Measurements from ENCODE around the gene NMT2.
A peak's percentile ranks its signal among the peaks of the same experiment; 100 is the strongest.

Gene NMT2

GRCh38 chr10:15084502-15084922 is 84.0 kb downstream of the NMT2 start:
- TF ChIP-seq, protein P1, sequence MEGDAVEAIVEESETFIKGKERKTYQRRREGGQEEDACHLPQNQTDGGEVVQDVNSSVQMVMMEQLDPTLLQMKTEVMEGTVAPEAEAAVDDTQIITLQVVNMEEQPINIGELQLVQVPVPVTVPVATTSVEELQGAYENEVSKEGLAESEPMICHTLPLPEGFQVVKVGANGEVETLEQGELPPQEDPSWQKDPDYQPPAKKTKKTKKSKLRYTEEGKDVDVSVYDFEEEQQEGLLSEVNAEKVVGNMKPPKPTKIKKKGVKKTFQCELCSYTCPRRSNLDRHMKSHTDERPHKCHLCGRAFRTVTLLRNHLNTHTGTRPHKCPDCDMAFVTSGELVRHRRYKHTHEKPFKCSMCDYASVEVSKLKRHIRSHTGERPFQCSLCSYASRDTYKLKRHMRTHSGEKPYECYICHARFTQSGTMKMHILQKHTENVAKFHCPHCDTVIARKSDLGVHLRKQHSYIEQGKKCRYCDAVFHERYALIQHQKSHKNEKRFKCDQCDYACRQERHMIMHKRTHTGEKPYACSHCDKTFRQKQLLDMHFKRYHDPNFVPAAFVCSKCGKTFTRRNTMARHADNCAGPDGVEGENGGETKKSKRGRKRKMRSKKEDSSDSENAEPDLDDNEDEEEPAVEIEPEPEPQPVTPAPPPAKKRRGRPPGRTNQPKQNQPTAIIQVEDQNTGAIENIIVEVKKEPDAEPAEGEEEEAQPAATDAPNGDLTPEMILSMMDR (IDR thresholded peaks at IDR 0.05; ENCODE audit: insufficient read depth, low read length, missing control alignments), result no peak
- H3K4me3 ChIP-seq (ENCODE audit: low read depth, low read length), result peak overlapping the region; percentile 41
- DNase-seq (ENCODE audit: low read depth, low spot score), result peak; percentile 52
- POLR2A ChIA-PET, result no interaction called here
- CTCF ChIA-PET, result interaction anchor here (1.2 kb wide), 1 partner anchor 22 kb away, joined by 3 read pairs; no protein-coding TSS in a partner anchor

DNA sequence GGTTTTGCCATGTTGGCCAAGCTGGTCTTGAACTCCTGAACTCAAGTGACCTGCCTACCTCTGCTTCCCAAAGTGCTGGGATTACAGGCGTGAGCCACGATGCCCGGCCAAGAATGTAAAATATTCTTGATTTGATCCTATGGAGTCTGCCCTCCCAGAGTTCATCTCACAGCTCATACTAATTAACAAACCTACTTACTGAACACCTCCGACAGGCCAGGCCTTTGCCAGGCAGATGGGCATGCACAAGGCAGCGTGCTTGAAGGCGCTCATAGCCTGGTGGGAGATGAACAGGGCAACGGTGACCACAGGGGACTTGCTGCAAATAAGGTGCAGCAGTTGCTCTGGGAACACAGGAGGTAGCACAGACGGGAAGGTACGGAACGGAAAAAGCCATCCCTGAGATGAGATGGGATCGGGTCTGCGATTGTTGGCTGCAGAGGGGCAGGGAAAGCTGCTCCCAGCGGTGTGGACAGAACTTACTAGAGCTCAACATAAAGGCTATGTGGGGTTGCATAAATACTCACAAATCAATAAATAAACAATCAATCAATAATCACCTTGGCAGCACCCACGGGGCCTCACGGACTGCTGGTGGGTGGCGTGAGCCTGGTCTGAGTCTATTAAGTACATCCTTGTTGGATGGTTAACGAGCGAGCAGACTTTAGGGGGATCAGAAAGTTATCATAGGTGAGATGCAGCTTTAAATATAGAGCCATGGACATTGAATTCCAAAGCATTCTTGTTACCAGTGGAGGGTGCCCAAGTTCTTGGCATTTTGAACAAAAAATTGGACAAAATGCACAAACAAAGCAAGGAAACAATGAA is 84.6 kb downstream of the NMT2 start:
- POLR2A ChIA-PET, result no interaction called here
- peak overlapping the region; percentile 41 for H3K4me3 ChIP-seq (ENCODE audit: low read depth, low read length)
- TF ChIP-seq, protein P1 (IDR thresholded peaks at IDR 0.05; ENCODE audit: insufficient read depth, low read length, missing control alignments), result no peak
- no peak for DNase-seq (ENCODE audit: low read depth, low spot score)
- CTCF ChIA-PET, result interaction anchor here (1.0 to 1.2 kb wide), 2 partner anchors 23 to 93 kb away, joined by 3 read pairs; no protein-coding TSS in a partner anchor

DNA sequence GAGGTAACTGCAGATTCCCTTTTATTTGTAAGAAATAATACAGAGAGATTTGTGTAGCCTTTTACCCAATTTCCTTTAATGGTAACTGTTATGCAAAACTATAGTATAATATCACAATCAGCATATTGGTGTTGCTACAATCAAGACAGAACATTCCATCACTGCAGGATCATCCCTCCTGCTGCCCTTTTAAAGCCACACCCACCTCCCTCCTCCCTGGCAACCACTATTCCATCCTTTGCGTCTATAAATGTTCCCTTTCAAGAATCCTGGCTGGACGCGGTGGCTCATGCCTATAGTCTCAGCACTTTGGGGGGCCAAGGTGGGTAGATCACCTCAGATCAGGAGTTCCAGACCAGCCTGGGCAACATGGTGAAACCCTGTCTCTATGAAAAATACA is 93.1 kb downstream of the NMT2 start:
- TF ChIP-seq, protein P1 (IDR thresholded peaks at IDR 0.05; ENCODE audit: insufficient read depth, low read length, missing control alignments), result no peak
- CTCF ChIA-PET, result no interaction called here
- no peak overlapping the region for H3K4me3 ChIP-seq (ENCODE audit: low read depth, low read length)
- POLR2A ChIA-PET, result no interaction called here
- DNase-seq (ENCODE audit: low read depth, low spot score), result no peak

GRCh38 chr10:15072358-15072757 is 96.1 kb downstream of the NMT2 start:
- TF ChIP-seq, protein P1 (IDR thresholded peaks at IDR 0.05; ENCODE audit: insufficient read depth, low read length, missing control alignments), result no peak
- ChIA-PET POLR2A (no interaction called here), CTCF (interaction anchor here (1.2 kb wide), 1 partner anchor 9 kb away, joined by 3 read pairs; no protein-coding TSS in a partner anchor)
- no peak for DNase-seq (ENCODE audit: low read depth, low spot score)
- H3K4me3 ChIP-seq (ENCODE audit: low read depth, low read length), result no peak overlapping the region

DNA sequence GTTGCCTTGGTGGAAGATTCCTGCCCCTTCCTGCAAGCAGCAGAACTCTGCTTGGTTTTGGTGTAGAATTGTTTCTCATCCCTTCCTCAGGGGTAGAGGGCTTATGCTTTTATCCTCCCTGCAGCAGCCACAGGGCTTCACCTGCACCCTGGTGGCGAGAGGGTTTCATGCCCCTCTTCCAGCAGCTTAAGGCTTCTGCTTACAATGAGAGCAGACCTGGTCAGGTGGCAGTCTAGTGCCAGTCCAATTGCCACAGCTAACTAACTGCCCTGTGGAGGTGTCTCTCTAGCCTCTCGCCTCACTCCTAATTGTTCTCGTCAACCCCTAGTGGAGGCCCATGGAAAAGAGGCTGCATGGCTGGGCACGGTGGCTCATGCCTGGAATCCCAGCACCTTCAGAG is 99.3 kb downstream of the NMT2 start:
- ChIA-PET POLR2A (no interaction called here), CTCF (no interaction called here)
- no peak for DNase-seq (ENCODE audit: low read depth, low spot score)
- TF ChIP-seq, protein P1 (IDR thresholded peaks at IDR 0.05; ENCODE audit: insufficient read depth, low read length, missing control alignments), result no peak
- no peak overlapping the region for H3K4me3 ChIP-seq (ENCODE audit: low read depth, low read length)

GRCh38 chr10:15068802-15069201 is 99.7 kb downstream of the NMT2 start:
- no peak overlapping the region for H3K4me3 ChIP-seq (ENCODE audit: low read depth, low read length)
- DNase-seq (ENCODE audit: low read depth, low spot score), result peak; percentile 21
- POLR2A ChIA-PET, result no interaction called here
- TF ChIP-seq, protein P1 (IDR thresholded peaks at IDR 0.05; ENCODE audit: insufficient read depth, low read length, missing control alignments), result no peak
- CTCF ChIA-PET, result no interaction called here

Measured in AG04449 (cell line).